Right atrium auricular region (tissue), 2 donors: ENCODE measurements around the gene ZNF189. TPM values are rescaled to one million over a fixed set of nuclear protein-coding genes. Genes with fewer than 3 reads are reported as not detected.
A peak's percentile ranks its signal among the peaks of the same experiment; 100 is the strongest.

Experiments
- DNase-seq: peaks from one replicate; pipeline ENCODE4 v3.0.0-alpha.2; 2019; ENCODE audit warnings: low spot score
- H3K27ac ChIP-seq, 2 donors: fragments of 200-600 bp; sonication (generic); 1 replicate in 1 of 2; 2 replicates in 1 of 2; pipeline ENCODE4 v1.5.1; 2016 to 2019
- H3K27me3 ChIP-seq, 2 donors: fragments of 200-600 bp; sonication (generic); one replicate each; pipeline versions ENCODE4 v1.5.1 to v1.6.0; 2017 to 2019
- H3K36me3 ChIP-seq: fragments of 200-600 bp; sonication (generic); one replicate; pipeline ENCODE4 v1.5.1; 2016
- H3K4me1 ChIP-seq, 2 donors: fragments of 200-600 bp; sonication (generic); one replicate each; pipeline versions ENCODE4 v1.5.1 to v1.6.0; 2017 to 2019
- H3K4me3 ChIP-seq, 2 donors: fragments of 200-600 bp; sonication (generic); 1 replicate in 1 of 2; 2 replicates in 1 of 2; pipeline ENCODE4 v1.5.1; 2017 to 2019; ENCODE audit warnings: mild to moderate bottlenecking in 1 of 2, moderate library complexity in 1 of 2
- H3K9me3 ChIP-seq, 2 donors: fragments of 200-600 bp; sonication (generic); one replicate each; pipeline ENCODE4 v1.5.1; 2019
- total RNA-seq, 2 donors: library from RNA; depleted of rRNA; stranded (reverse); fragments of >200 nt; gene quantifications; one replicate each; pipeline ENCODE4 v1.1.0, GENCODE V29; 2016
- TF ChIP-seq, protein P1 (sequence below), 2 donors: fragments of 200-600 bp; sonication (generic); IDR thresholded peaks; one replicate each; pipeline ENCODE4 v1.5.1; 2019; ENCODE audit warnings: antibody characterized with exemption in 2 of 2

Gene ZNF189
- total RNA-seq, 2 donors from 2014 or later: 20.2 to 22.1 TPM

DNA sequence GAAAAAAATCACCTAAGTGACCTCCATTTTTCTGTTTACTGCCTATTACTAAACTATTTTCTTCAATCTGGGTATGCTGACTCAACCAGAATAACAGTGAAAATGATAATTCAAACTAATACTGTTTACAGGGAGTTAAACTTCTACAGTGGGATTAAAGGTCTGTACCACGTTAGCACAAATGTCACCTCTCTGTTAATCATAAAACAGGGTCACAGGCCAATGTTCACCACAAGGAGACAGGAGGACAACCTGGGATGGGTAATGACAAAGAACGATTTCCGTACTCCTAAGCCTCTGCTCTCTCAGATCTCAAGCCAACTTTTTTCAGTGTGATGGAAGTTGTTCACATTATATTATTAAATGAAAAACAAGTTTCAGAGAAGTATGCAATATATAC lies 34.6 kb downstream of the ZNF189 start:
- Histone ChIP-seq H3K27ac (no peak overlapping the region), H3K27me3 (no peaks in the 10 kb centered on the region), H3K4me1 (peaks cover 0 to 5% of the 10 kb centered on the region in 2 donors), H3K9me3 (no peaks in the 10 kb centered on the region), H3K4me3 (no peak overlapping the region), H3K36me3 (no peaks in the 10 kb centered on the region)
- TF ChIP-seq, protein P1, sequence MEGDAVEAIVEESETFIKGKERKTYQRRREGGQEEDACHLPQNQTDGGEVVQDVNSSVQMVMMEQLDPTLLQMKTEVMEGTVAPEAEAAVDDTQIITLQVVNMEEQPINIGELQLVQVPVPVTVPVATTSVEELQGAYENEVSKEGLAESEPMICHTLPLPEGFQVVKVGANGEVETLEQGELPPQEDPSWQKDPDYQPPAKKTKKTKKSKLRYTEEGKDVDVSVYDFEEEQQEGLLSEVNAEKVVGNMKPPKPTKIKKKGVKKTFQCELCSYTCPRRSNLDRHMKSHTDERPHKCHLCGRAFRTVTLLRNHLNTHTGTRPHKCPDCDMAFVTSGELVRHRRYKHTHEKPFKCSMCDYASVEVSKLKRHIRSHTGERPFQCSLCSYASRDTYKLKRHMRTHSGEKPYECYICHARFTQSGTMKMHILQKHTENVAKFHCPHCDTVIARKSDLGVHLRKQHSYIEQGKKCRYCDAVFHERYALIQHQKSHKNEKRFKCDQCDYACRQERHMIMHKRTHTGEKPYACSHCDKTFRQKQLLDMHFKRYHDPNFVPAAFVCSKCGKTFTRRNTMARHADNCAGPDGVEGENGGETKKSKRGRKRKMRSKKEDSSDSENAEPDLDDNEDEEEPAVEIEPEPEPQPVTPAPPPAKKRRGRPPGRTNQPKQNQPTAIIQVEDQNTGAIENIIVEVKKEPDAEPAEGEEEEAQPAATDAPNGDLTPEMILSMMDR (IDR thresholded peaks at IDR 0.05): no peak
- no peak for DNase-seq

DNA sequence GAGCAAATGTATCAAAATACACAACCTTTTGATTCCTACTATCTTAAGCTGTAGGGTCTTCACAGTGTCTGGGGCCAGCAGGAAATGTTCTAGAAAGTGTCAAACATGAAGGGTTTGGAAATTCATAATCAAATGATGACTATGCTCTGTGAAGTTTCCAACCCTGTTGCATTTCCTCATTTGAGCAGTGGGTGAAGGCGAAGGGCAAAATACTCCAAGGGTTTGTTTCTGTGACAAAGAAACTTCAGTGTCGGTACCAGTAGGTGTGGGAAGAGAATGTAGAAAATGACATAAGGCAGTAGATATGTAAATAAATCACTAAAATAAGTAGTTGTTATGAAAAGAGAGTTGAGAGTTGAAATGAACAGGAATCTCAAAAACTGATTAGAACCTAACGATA lies 36.3 kb downstream of the ZNF189 start:
- Histone ChIP-seq H3K36me3 (no peaks in the 10 kb centered on the region), H3K9me3 (no peaks in the 10 kb centered on the region), H3K4me3 (no peak overlapping the region), H3K27ac (no peak overlapping the region), H3K4me1 (peaks cover 0 to 5% of the 10 kb centered on the region in 2 donors), H3K27me3 (no peaks in the 10 kb centered on the region)
- no peak for DNase-seq
- TF ChIP-seq, protein P1 (IDR thresholded peaks at IDR 0.05): no peak

DNA sequence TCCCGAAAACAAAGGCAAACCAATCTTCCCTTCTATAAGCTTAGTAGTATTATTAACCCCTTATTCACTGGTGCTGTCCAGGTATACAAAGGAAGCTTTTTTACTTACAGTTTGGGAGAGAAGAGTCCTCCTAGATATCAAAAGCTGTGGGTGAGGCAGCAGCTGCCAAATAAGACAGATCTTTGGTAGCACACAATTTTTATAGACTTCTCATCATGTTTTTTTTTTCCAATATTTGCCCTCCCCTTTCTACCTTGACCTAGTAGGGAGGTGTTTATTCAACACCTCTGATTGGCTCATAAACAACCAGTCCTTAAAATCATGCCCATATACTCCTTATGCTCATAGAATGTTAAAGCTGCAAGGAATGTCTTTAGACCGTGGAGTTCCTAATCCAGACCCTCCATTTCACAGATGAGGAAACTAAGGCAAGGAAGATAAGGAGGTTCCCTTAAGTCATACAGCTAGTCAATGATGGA lies 37.0 kb downstream of the ZNF189 start, which contains the start of gene ALDOB:
Gene ALDOB (minus strand): TSS at position 174 of the 479 bp plus-strand sequence. CDS start 4,887 bp downstream, outside the sequence.
- TF ChIP-seq, protein P1 (IDR thresholded peaks at IDR 0.05): no peak
- H3K27me3 ChIP-seq: no peaks in the 10 kb centered on the region
- no peak for DNase-seq
- peaks cover 0 to 5% of the 10 kb centered on the region in 2 donors for H3K4me1 ChIP-seq
- H3K27ac ChIP-seq: no peak within 1 kb of the TSS
- H3K9me3 ChIP-seq: no peaks in the 10 kb centered on the region
- no peak within 1 kb of the TSS for H3K4me3 ChIP-seq
- H3K36me3 ChIP-seq: no peaks in the 10 kb centered on the region

DNA sequence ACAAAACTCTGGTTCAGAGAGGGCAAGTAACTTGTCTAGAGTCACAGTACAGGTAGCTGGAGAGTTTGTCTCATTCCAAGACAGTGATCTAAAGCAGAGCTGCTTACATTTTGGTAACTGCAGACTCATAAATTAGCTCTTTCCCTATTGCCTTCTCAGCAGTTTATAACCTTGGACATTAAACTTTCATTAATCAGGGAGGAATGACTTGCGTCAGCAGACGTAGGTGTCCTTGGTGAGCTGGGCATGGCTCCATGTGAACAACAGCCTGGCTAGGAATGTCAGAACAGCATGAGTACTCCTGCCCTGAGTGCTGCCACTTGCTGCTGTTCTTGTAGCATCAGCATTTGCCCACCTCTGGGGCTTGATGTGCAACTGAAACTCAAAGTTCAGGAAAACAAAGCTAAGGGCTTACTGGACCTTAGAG lies 39.2 kb downstream of the ZNF189 start:
- peaks cover 0 to 5% of the 10 kb centered on the region in 2 donors for H3K4me1 ChIP-seq
- no peak overlapping the region for H3K4me3 ChIP-seq
- H3K27ac ChIP-seq: peak overlapping the region in 1 of 2 donors; percentile 76
- TF ChIP-seq, protein P1 (IDR thresholded peaks at IDR 0.05): no peak
- H3K36me3 ChIP-seq: no peaks in the 10 kb centered on the region
- H3K27me3 ChIP-seq: no peaks in the 10 kb centered on the region
- no peaks in the 10 kb centered on the region for H3K9me3 ChIP-seq
- DNase-seq: peak; percentile 66

DNA sequence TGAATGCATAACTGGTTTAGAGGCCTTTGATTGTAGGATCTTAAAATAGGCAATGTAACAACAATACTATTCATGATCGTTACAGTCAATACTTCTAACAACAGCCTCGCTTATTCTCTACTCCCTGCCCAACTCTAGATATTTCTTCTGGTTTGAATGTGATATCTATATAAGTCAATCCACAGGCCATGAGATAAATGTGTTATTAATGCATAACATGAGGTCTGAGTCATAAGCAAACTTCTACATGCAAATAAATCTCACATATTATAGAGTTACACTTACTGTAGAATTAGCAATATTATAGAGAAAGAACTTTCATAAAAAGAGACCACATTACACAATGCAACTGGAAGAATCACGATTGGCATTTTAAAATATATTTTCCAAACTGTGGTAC lies 39.9 kb downstream of the ZNF189 start:
- H3K9me3 ChIP-seq: no peaks in the 10 kb centered on the region
- H3K4me3 ChIP-seq: no peak overlapping the region
- H3K36me3 ChIP-seq: no peaks in the 10 kb centered on the region
- peaks cover 0 to 7% of the 10 kb centered on the region in 2 donors for H3K4me1 ChIP-seq
- TF ChIP-seq, protein P1 (IDR thresholded peaks at IDR 0.05): no peak
- H3K27me3 ChIP-seq: no peaks in the 10 kb centered on the region
- no peak for DNase-seq
- H3K27ac ChIP-seq: peak overlapping the region in 1 of 2 donors; percentile 76

DNA sequence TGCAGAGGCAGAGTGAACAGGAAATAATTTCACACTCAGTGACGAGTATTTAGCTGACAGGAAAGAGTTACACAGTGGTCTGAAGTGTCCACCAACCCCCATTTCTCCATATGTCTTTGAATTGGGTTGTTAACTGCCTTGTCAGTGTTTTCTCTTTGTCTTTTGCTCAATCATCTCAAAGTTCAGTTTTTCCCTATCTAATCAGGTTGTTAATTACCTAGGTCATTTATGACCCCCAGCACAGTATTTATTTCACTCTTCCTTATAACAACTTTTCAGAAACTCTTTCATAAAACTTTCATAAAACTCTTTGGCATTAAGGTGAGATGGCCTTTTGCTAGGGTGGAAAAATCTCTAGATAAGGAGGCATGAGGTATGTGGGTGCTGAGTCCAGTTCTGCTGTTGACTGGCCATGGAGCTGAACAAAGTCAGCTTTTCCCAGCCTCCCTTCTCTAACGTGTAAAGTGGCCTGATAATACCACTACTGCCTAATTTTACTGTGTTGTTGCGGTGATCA lies 42.1 kb downstream of the ZNF189 start:
- Histone ChIP-seq H3K36me3 (no peaks in the 10 kb centered on the region), H3K27ac (no peak overlapping the region), H3K4me1 (peaks cover 0 to 8% of the 10 kb centered on the region in 2 donors), H3K9me3 (no peaks in the 10 kb centered on the region), H3K27me3 (no peaks in the 10 kb centered on the region), H3K4me3 (no peak overlapping the region)
- DNase-seq: no peak
- TF ChIP-seq, protein P1 (IDR thresholded peaks at IDR 0.05): no peak
